GM06990 (cell line): Measurements from ENCODE around the gene USP50.

Experiments
- DNase-seq: peaks from one replicate; pipeline ENCODE4 v3.0.0-alpha.2; 2011; ENCODE audit not compliant: insufficient read length; ENCODE audit errors: extremely low read depth
- H3K27me3 ChIP-seq: replicated peaks from 2 replicates; pipeline ENCODE4 v1.6.0; 2011; ENCODE audit warnings: low read length; ENCODE audit not compliant: control insufficient read depth, insufficient read depth
- H3K36me3 ChIP-seq: 2 replicates; pipeline ENCODE4 v1.5.1; 2011; ENCODE audit warnings: low read length; ENCODE audit not compliant: control insufficient read depth, insufficient read depth
- H3K4me3 ChIP-seq: replicated peaks from 2 replicates; pipeline ENCODE4 v1.5.1; 2011; ENCODE audit warnings: low read depth, mild to moderate bottlenecking, control low read depth, low read length
- CTCF ChIP-seq: IDR thresholded peaks from 2 replicates; pipeline ENCODE4 v1.5.1; 2011; ENCODE audit warnings: low read length, control low read depth, mild to moderate bottlenecking, inconsistent platforms; ENCODE audit not compliant: insufficient read depth, poor library complexity, severe bottlenecking

The USP50 gene

GRCh38 chr15:50563756-50564155 lies 17.3 kb upstream of the USP50 start:
- peaks cover 3% of the 10 kb centered on the region for H3K36me3 ChIP-seq
- TF ChIP-seq CTCF, result no peak
- no peaks in the 10 kb centered on the region for H3K27me3 ChIP-seq
- H3K4me3 ChIP-seq, result no peak overlapping the region
- no peak for DNase-seq

GRCh38 chr15:50562735-50563640 lies 16.5 kb upstream of the USP50 start:
- Histone ChIP-seq H3K36me3 (peaks cover 3% of the 10 kb centered on the region), H3K27me3 (no peaks in the 10 kb centered on the region), H3K4me3 (no peak overlapping the region)
- TF ChIP-seq CTCF, result no peak
- DNase-seq, result no peak

- no peak overlapping the region for H3K4me3 ChIP-seq
- TF ChIP-seq CTCF, result no peak
- H3K27me3 ChIP-seq, result no peaks in the 10 kb centered on the region
- no peak for DNase-seq
- peaks cover 3% of the 10 kb centered on the region for H3K36me3 ChIP-seq
Observed at GRCh38 chr15:50558012-50558411, 11.5 kb upstream of the USP50 start.

- no peak for DNase-seq
- Histone ChIP-seq H3K36me3 (no peaks in the 10 kb centered on the region; the same call in 1 of the 2 replicates), H3K27me3 (no peaks in the 10 kb centered on the region), H3K4me3 (no peak overlapping the region)
- no peak for TF ChIP-seq CTCF
Observed at GRCh38 chr15:50556642-50557371, 10.3 kb upstream of the USP50 start.

GRCh38 chr15:50552238-50552637 lies 5.8 kb upstream of the USP50 start:
- no peak overlapping the region for H3K4me3 ChIP-seq
- no peak for TF ChIP-seq CTCF
- DNase-seq, result peak; percentile 16
- H3K27me3 ChIP-seq, result no peaks in the 10 kb centered on the region
- H3K36me3 ChIP-seq, result no peaks in the 10 kb centered on the region
